GM21737 (cell line): Measurements from ENCODE around the gene PNCK.

Experiments used
- ATAC-seq: cut with Tn5 transposase; IDR thresholded peaks from one replicate; pipeline ENCODE4 v1.9.1; 2021; ENCODE audit warnings: mild to moderate bottlenecking, moderate library complexity; ENCODE audit not compliant: unreplicated experiment

Gene PNCK

GRCh38 chrX:153642655-153643430, 30.8 kb downstream of the PNCK start:
- no peak for ATAC-seq

GRCh38 chrX:153642051-153642654, 31.5 kb downstream of the PNCK start:
- no peak for ATAC-seq

- ATAC-seq: no peak
Observed at GRCh38 chrX:153641627-153642026, 32.0 kb downstream of the PNCK start.

GRCh38 chrX:153640736-153641575, 32.7 kb downstream of the PNCK start:
- ATAC-seq: no peak

- ATAC-seq: no peak
Observed at GRCh38 chrX:153640045-153640686, 33.4 kb downstream of the PNCK start.

GRCh38 chrX:153639177-153640044, 34.2 kb downstream of the PNCK start:
- no peak for ATAC-seq

- ATAC-seq: no peak
Observed at GRCh38 chrX:153638436-153639176, 35.0 kb downstream of the PNCK start.

GRCh38 chrX:153638041-153638371, 35.6 kb downstream of the PNCK start:
- no peak for ATAC-seq

GRCh38 chrX:153637121-153638040, 36.2 kb downstream of the PNCK start:
- no peak for ATAC-seq

GRCh38 chrX:153636716-153637115, 36.9 kb downstream of the PNCK start:
- no peak for ATAC-seq

- no peak for ATAC-seq
Observed at GRCh38 chrX:153635788-153636668, 37.6 kb downstream of the PNCK start.

GRCh38 chrX:153635388-153635787, 38.2 kb downstream of the PNCK start:
- ATAC-seq: no peak

GRCh38 chrX:153634832-153635231, 38.8 kb downstream of the PNCK start:
- no peak for ATAC-seq

GRCh38 chrX:153634236-153634635, 39.4 kb downstream of the PNCK start:
- no peak for ATAC-seq

- ATAC-seq: no peak
Observed at GRCh38 chrX:153633607-153634180, 39.9 kb downstream of the PNCK start.

- no peak for ATAC-seq
Observed at GRCh38 chrX:153633048-153633447, 40.6 kb downstream of the PNCK start.

- ATAC-seq: no peak
Observed at GRCh38 chrX:153632595-153632946, 41.0 kb downstream of the PNCK start.
